Measurements from ENCODE around the gene VDR.
"Not testable (repeated sequence)": the region's sequence is repeated elsewhere in the genome, so short reads cannot be mapped to it uniquely, and the experiment has no call there.

VDR gene

GRCh38 chr12:47848853-47849252 is 55.9 kb downstream of the VDR start:
- DNase-seq (ENCODE audit: low read depth), result no peak

GRCh38 chr12:47846294-47846996 is 58.3 kb downstream of the VDR start:
- DNase-seq (ENCODE audit: low read depth), result no peak

GRCh38 chr12:47845081-47845480 is 59.7 kb downstream of the VDR start:
- DNase-seq (ENCODE audit: low read depth), result no peak

GRCh38 chr12:47844264-47845019 is 60.4 kb downstream of the VDR start:
- DNase-seq (ENCODE audit: low read depth), result no peak

- DNase-seq (ENCODE audit: low read depth), result no peak
These were observed 61.4 kb downstream of the VDR start for GRCh38 chr12:47843226-47843980.

- not testable (repeated sequence) for DNase-seq (ENCODE audit: low read depth)
These were observed 62.3 kb downstream of the VDR start for GRCh38 chr12:47842543-47842942.

GRCh38 chr12:47841910-47842309 is 62.9 kb downstream of the VDR start:
- no peak for DNase-seq (ENCODE audit: low read depth)

GRCh38 chr12:47841501-47841900 is 63.3 kb downstream of the VDR start:
- DNase-seq (ENCODE audit: low read depth), result no peak

- DNase-seq (ENCODE audit: low read depth), result no peak
These were observed 64.2 kb downstream of the VDR start for GRCh38 chr12:47840571-47840970.

- no peak for DNase-seq (ENCODE audit: low read depth)
These were observed 65.4 kb downstream of the VDR start for GRCh38 chr12:47839214-47839876.

GRCh38 chr12:47838286-47838931 is 66.4 kb downstream of the VDR start:
- no peak for DNase-seq (ENCODE audit: low read depth)

GRCh38 chr12:47837190-47838171 is 67.3 kb downstream of the VDR start:
- peak; percentile 52 for DNase-seq (ENCODE audit: low read depth)

GRCh38 chr12:47835831-47836155 is 69.0 kb downstream of the VDR start:
- DNase-seq (ENCODE audit: low read depth), result no peak

GRCh38 chr12:47835006-47835830 is 69.6 kb downstream of the VDR start:
- no peak for DNase-seq (ENCODE audit: low read depth)

GRCh38 chr12:47834199-47834903 is 70.4 kb downstream of the VDR start:
- no peak for DNase-seq (ENCODE audit: low read depth)

- DNase-seq (ENCODE audit: low read depth), result no peak
These were observed 71.2 kb downstream of the VDR start for GRCh38 chr12:47833591-47834012.

GRCh38 chr12:47832263-47832933 is 72.4 kb downstream of the VDR start:
- peak; percentile 44 for DNase-seq (ENCODE audit: low read depth)

GRCh38 chr12:47829584-47829983 is 75.2 kb downstream of the VDR start:
- DNase-seq (ENCODE audit: low read depth), result no peak

Data from activated gamma-delta T cell treated with anti-CD3 and anti-CD28 coated beads, Interleukin-2, amount 50 U/mL, for 16 hours (primary cell).